Stimulated activated CD8-positive, alpha-beta memory T cell treated with anti-CD3 and anti-CD28 coated beads, Interleukin-15, amount 100 ng/mL, for 24 hours (primary cell): ENCODE data around the gene USP22.
"Not testable (repeated sequence)": the region's sequence is repeated elsewhere in the genome, so short reads cannot be mapped to it uniquely, and the experiment has no call there.

Experiments
- DNase-seq: peaks from one replicate; pipeline ENCODE4 v3.0.0-alpha.2; 2020; ENCODE audit warnings: low read depth

The USP22 gene

DNA sequence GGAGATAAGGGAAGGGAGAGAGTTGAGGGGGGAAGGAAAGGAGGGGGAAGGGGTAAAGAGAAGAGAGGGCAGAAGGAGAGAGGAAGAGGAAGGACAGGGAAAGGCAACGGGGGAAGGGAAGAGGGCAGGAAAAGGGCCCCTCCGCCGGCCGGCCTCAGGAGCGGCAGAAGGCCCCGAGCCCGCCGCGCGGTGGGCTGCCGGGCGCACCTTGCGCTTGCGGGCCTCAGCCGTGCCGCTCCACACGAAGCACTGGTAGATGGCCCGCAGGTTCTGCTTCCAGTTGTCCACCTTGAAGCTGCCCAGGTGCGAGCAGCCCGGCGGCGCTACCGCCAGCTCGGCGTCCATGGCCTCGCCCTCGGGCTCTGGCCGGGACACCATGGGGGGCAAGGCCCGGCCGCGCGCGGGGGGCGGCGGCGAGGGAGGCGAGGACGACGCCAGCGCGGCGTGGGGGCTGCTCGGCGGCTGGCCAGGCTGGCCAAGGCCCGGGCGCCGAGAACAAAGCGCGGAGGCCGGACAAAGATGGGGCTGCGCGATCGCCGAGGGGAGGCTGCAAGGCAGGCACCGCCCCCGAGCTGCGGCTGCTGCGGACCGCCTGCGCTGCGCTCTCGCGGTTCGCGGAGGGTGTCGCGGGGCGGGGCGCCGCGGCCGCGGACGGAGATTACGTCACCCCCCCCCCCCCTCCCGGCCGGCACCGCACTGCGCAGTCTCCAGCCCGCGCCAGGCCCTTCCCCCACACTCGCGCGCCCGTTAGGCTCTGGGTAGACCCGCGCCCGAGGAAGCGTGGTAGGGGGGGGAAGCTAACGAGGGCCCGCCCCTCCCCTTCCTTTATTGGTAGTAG lies at the start of gene USP22:
Gene USP22 (minus strand): TSS at position 554 of the 838 bp plus-strand sequence. CDS start 176 bp downstream, at position 378.
- peak; percentile 82 for DNase-seq

DNA sequence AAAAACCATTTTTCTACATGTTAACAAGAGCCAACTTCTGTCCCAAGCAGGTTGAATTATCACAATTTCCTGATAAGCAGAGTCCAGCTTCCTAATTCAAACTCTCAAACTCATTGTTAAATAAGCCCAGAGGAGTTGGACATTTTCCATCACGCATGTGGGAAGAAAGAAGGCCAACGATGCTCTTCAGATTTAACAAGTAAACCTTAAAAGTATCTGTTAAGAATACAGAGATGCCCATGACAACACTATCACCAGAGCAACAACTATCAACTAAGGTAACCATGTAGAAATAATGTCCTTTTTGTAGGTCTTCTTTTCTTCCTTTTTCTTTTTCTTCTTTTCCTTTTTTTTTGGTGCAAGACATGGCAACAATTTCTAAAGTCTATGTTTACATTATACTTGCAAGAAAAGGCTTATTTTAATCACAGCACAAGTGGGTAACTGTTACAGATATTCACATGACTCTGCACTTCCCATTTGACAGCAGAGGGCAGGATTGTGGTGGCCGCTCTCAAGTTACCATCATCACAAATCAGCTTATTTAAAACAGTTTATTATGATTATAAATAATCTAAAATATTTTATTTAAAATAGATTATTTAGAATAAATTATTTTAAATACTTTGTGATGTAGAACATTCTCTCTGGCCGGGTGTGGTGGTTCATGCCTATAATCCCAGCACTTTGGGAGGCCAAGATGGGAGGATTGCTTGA lies 48.2 kb upstream of the USP22 start:
- no peak for DNase-seq

DNA sequence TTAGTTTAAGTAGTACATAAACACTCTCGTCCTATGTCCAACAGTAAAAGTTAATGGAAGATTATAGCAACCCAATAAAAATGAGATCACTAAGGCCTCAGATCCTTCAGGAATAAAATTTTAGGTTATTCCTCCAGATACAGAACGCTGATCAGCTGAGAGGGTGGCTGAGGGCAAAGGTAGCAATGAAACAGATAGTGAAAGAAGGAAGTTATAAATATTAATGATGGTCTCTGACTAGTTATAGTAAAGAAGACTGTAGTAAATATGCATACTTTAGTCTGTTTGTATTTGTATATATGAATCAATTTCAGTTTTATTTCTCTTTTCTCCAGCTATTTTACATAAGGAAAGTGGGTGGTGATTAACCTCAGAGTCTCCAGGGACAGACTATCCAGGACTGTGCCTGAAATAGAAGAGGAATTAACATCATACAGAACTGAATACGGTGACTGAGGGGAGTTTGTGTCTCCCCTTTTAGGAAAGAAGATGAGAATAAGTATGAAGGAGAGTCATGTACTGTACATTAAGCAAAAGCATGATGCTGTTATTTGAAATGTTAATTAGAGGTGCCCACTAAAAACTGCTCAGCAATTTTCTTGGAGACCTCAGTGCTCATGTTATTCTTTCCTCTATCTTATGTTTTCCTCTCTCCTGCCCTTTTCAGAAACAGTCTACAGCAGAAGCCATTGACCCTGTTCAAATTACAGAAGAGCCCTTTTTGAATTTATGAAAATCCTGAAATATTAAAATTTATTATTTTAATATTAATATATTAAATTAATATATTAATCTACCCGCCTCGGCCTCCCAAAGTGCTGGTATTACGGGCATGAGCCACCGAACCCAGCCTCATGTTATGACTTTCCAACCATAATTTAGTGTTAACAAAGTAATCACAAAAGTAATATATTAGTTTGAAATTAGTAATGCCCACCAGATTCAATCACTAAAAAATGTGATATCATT lies 47.4 kb upstream of the USP22 start:
- no peak for DNase-seq

DNA sequence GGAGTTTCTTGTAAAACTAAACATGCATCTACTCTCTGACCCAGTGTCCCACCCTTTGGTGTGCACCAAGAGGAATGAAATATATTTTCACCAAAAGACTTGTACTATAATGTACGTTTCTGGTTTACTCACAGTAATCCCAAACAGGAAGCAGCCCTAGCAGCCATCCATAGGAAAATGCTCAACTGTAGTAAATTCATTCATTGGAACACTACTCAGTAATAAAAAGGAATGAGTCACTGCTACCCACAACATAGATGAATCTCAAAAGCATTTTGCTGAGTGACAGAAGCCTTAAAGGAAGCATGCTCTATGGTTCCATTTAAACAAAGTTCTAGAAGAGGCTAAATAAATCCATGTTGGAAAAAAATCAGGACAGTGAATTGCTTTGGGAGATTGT lies 46.3 kb upstream of the USP22 start:
- no peak for DNase-seq

DNA sequence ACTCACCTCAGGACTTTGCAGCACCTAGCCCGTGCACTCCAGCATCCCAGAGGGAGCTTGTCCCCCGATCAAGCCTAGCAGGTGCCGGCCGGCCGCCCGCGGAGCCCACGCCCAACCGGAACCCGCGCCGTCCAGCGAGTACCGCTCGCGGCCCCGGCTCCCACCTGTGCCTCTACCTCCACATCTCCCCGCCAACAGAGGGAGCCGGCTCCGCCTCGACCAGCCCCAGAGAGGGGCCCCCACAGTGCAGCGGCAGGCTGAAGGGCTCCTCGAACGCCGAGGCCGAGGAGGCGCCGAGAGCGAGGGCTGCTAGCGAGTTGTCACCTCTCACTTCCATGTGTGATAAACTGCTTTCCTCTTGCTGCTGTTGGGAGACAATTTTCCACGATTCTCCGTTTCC lies 42.9 kb upstream of the USP22 start:
- DNase-seq = no peak

DNA sequence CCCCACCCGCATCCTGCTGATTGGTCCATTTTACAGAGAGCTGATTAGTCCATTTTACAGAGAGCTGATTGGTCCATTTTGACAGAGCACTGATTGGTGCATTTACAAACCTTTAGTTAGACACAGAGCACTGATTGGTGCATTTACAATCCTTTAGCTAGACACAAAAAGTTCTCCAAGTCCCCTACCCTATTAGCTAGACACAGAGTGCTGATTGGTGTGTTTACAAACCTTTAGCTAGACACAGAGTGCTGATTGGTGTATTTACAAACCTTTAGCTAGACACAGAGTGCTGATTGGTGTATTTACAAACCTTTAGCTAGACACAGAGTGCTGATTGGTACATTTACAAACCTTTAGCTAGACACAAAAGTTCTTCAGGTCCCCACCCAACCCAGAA lies 42.5 kb upstream of the USP22 start:
- DNase-seq = not testable (repeated sequence)

DNA sequence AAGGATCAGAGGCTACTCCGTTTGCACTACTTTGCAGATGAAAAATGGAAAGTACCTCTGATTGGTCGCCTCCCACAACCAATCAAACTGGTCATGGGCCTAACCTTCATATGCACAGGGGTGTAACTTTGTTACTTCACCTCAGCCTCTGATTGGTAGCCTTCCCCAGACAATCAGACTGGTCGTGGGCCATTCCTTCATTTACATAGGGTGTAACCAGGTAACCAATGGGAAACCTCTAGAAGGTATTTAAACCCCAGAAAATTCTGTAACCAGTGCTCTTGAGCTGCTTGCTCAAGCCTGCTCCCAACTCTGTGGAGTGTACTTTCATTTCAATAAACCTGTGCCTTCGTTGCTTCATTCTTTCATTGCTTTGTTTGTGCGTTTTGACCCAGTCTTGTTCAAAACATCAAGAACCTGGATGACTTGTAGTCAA lies 39.2 kb upstream of the USP22 start:
- DNase-seq = no peak

DNA sequence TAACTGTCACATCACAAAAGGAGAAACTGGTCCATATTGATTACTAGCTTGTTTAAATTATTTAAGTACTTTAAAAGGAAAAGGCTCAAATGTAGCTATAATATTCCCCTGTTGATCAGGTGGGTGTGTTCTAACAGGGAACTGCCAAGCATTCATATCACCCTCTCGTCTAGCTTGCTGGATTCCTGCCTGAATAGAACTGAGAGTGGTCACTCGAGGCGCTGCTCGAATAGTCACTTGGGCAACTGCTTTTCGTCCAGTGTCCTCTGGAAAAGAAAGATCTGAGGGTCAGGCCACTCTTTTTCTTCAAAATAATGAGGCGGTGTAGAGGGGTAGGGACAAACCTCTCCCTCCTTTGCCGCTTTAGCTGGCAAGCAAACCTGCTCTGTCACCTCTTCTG lies 36.4 kb upstream of the USP22 start:
- no peak for DNase-seq

DNA sequence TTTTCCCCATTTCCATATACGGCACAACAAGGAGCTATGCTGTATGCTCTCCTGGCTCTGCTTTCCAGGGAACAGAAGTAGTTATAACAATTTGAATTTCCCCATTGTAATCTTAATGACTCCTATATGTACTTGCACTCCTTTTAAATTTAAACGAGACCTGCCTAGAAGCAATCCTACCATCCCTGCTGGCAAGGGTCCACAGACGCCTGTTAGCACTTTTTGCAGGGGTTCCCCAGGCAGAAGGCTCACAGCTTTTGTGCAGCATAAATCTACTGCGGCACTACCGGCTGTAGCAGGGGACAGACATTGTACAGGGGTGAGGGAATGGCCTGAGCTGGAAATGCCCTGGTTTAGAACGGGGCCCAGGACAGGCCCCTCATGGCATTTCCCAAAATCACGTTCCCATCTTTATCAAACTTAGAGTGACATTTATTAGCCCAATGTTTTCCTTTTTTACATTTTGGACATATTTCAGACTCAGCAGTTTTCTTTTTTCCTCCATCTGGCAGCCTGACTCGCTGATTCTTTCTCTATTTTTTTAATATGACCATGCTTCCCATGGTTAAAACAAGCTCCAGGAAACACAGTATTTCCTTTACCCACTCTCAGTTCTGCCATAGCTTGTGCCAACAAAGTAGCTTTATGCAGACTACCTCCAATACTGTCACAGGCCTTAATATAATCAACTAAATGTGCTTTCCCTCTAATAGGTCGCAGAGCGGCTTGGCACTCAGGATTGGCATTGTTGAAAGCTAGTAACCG lies 35.4 kb upstream of the USP22 start:
- no peak for DNase-seq

DNA sequence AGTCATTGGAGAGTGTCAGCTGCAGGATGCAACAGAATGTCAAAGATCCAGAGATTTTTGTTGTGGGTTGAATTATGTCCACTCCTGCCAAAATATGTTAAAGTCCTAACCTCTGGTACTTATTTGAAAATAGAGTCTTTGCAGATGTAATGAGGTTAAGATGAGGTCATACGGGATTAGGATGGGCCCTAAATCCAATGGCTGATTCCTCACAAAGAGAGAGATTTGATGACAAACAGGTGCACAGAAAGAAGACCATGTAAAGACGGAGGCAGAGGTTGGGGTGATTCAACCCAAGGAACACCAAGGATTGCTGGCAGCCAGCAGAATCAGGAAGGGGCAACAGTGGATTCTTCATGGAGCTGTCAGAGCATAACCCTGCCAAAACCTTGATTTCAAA lies 34.5 kb upstream of the USP22 start:
- DNase-seq = no peak

DNA sequence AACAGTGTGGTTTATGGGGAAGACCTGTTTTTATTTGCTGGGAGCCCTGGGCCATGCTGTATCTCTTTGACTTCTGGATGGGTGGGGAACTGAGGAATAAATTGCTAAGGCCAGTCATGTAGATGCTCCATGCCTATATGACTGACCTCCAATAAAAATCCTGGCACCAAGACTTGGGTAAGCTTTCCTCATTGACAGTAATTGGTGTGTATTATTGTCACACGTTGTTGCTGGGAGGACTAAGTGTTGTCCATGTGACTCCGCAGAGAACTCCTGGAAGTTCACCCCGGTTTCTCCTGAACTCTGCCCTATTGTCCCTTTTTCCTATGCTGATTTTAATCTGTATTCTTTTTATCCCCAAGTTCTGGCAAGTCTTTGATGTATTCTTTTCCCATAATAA lies 33.4 kb upstream of the USP22 start:
- no peak for DNase-seq

DNA sequence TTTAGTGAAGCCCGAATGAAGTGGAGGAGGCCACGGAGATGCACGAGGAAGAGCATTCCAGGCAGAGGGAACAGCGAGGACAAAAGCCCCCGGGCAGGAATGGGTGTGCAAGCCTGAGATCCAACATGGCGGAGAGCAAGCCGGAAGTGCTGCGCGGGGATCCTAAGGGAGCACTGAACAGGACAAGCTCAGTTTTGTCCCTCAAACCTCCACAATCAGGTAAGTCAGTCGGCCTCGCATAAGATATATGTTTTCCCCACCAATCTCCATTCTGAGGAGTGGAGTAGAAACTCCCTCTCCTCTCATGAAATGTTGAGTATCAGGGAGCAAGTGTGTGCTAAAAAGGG lies 32.9 kb upstream of the USP22 start:
- no peak for DNase-seq

DNA sequence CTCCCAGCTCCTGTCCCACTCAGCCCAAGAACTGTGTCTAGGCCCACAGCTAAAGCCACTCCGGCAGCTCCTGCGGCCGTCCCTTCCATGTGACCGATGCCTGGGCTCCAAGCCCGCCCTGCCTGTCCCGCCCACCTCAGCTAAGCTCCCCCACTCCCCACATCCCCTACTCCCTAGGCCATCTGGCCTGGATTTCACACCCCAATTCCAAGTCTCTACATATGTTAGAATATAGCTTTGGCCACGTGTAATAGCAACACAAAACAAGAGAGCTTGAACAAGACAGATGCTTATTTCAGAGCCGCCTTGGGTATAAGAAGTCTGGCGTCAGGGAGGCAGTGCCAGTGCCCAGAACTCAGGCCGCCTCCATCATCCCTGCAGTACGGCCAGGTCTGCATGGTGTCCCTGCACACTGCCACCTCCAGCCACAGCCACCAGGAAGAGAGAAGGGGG lies 30.0 kb upstream of the USP22 start:
- DNase-seq = no peak

DNA sequence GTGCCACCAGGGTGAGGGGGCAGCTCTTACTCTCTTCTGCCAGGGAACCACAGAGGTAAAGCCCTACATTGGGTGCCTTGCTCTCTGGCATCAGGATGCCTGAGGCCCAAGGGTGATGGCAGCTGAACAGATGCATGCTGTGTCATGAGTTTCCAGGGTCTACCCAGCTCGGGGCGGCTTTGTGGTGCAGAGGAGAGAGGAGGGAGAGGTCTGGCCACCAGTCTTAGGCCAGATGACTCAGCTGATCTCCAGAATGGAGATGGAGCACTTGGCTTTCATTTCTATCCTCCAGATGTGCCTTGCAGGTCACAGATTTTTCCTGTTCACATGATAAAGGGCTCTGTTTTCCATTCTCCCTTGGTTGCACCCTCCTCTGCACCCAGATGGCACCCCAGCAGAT lies 23.6 kb upstream of the USP22 start:
- no peak for DNase-seq

DNA sequence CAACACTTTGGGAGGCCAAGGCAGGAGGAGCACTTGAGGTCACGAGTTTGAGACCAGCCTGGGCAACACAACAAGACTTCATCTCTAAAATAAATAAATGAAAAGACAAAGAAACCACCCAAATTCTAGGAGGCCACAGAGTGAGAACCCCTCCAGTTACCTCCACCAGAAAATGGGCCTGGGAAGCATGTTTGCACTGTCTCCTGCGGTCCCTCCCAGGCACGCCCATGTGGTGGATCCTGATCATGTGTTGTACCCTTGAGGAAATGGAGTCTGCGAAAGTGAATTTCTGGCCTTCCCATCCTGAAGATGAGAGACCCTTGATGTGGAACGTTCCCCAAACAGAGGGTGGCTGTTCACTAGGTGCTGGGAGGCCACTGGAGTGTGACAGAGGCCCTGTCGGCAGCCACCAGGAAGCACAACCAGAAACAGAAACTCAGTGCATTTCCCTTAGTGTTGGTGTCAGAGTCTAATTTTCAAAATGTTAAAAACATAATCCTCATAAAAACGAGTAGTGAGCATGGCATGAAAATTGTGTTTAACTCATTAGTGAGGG lies 19.2 kb upstream of the USP22 start:
- no peak for DNase-seq

DNA sequence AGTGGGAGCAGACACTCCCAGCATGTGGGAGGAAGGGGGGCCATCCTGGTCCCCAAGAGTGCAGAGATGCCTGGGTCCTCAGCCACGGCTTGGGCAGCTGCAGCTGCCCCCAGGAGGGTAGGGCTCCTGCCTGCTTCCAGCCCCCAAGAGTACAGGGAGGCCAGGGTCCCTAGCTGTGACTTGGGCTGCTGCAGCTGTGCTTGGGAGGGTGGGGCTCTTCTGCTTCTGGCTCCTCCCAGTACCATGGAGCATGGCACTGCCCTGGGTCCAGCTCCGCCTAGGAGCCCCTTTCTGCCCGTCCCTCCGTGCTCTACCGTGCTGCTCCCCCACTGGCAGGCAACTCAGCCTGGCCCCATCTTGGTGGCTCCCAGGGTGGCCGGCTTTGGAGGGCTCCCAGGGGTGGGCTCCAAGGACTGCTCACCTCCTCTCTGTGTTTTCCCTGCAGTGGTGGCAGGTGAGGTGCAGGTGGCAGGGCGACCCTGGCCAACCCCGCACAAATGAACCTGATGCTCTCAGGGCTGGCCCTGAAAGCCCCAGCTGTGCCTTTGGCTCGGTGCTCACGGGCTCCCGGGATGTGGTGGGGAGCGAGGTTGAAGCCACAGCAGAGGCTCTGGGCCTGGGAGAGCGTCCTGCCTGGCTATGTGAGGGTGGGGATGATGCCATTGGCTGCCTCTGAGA lies 18.5 kb upstream of the USP22 start:
- no peak for DNase-seq

DNA sequence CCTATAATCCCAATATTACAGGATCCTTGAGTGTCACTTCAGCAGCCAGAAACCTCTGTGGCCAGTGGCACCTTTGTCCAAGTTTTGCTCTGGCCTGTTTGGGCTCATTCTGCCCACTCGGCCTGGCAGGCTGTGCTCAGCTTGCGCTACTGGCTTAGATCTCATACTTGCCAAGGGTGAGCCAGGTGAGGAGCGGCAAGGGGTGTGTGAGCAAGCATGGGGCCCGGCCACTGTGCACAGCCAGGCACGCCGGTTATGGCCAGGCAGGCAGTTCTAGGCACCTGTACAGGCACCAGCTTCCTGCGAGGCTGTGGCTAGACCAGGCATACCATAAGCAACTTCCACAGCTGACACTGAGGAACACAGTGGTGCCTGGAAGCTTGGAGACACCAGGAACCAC lies 16.9 kb upstream of the USP22 start:
- DNase-seq = no peak

DNA sequence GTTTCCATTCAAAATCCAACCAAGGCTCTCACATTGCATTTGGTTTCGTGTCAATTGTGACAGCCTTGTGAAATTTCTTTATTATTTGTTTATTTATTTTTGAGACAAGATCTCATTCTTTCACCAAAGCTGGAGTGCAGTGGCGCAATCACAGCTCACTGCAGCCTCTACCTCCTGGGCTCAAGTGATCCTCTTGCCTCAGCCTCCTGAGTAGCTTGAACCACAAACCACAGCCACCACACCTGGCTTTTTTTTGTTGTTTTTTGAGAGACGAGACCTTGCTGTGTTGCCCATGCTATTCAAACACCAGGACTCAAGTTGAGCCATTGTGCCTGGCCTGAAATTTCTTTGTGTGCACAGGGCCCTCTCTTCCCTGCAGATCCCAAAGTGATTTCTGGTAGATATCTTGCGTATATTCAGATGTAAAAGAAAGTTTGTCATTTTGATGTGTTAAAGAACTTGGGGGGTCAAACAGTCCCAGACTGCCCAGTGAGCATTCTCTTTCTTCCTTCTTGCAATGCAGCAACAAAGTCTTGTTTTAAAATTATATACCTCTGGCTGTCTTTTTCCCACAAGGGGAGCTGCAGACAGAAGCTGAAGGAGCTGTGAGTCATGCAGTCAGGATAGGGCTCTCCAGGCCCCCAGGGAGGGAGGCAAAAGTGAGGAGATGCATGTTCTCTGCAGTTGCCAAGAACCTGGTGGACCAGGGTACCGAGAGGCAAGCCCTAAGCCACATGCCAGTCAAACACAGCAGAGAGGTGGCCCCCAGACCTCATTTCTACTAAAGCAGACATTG lies 15.5 kb upstream of the USP22 start:
- DNase-seq = no peak

DNA sequence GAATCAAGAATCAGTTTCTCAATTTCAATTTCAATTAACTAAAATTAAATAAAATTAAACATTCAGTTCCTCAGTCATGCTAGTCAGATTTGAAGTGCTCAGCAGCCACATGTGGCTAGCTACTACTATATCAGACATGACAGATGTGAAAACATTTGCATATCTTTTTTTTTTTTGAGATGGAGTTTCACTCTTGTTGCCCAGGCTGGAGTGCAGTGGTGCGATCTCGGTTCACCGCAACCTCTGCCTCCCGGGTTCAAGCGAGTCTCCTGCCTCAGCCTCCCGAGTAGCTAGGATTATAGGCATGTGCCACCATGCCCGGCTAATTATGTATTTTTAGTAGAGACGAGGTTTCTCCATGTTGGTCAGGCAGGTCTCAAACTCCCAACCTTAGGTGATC lies 10.2 kb upstream of the USP22 start:
- DNase-seq = not testable (repeated sequence)

DNA sequence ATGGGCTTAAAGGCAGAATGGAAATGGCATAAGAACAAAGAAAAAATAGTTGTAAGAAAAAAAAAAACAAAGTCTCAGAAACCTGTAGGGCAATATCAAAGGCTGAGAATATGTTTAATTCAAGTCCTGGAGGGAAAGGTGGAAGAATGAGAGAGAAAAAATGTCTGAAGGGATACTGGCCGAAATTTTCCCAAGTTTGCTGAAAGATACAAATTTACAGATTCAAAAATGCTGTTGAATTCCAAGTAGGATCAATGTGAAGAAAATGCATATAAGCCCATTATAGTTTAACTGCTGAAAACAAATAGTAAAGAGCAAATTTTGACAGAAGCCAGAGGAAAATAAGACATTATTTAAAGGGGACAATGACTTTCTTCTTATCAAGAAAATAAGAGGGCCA lies 6.6 kb upstream of the USP22 start:
- DNase-seq = no peak
